ENCODE data around the gene MAP3K7CL. TPM values are rescaled to one million over a fixed set of nuclear protein-coding genes. Genes with fewer than 3 reads are reported as not detected.

MAP3K7CL gene
- polyA plus RNA-seq (2013) = 4.6 TPM

- POLR2A ChIA-PET = no interaction called here
- Histone ChIP-seq H3K27me3 (replicated peaks in 2 of 5; ENCODE audit: control insufficient read depth in 4 of 5, insufficient read depth in 5 of 5, low read length in 4 of 5) (no peaks in the 10 kb centered on the region), H3K4me1 (ENCODE audit: control extremely low read depth in 1 of 4, control insufficient read depth in 4 of 4, insufficient read depth in 4 of 4, low read length in 3 of 4) (no peaks in the 10 kb centered on the region), H3K36me3 (ENCODE audit: control insufficient read depth in 4 of 4, insufficient read depth in 4 of 4, low read length in 3 of 4) (no peaks in the 10 kb centered on the region), H3K9me3 (ENCODE audit: control extremely low read depth in 1 of 5, control insufficient read depth in 4 of 5, insufficient read depth in 2 of 5, low read depth in 1 of 5, low read length in 4 of 5) (peaks cover 0 to 9% (median 0%) of the 10 kb centered on the region in 5 experiments), H3K4me3 (ENCODE audit: control insufficient read depth in 1 of 7, extremely low read depth in 1 of 7, insufficient read depth in 4 of 7, low read depth in 2 of 7, low read length in 6 of 7) (no peak within 1 kb of the TSS), H3K27ac (ENCODE audit: insufficient read depth in 1 of 2, low read depth in 1 of 2, low read length in 2 of 2, poor library complexity in 1 of 2, severe bottlenecking in 2 of 2) (no peak within 1 kb of the TSS)
- CTCF ChIA-PET = interaction anchor here (1.2 kb wide), 1 partner anchor 10 kb away, joined by 3 read pairs; no protein-coding TSS in a partner anchor
- no peak for DNase-seq
- WGBS (ENCODE audit: insufficient coverage) = 97% methylated on average over 5 of the region's 12 CpGs
Observed at GRCh38 chr21:29130270-29130969, at the start of gene MAP3K7CL. TSS of gene MAP3K7CL (plus strand) at chr21:29130644. CDS start at chr21:29133345, 2,701 bp downstream.

DNA sequence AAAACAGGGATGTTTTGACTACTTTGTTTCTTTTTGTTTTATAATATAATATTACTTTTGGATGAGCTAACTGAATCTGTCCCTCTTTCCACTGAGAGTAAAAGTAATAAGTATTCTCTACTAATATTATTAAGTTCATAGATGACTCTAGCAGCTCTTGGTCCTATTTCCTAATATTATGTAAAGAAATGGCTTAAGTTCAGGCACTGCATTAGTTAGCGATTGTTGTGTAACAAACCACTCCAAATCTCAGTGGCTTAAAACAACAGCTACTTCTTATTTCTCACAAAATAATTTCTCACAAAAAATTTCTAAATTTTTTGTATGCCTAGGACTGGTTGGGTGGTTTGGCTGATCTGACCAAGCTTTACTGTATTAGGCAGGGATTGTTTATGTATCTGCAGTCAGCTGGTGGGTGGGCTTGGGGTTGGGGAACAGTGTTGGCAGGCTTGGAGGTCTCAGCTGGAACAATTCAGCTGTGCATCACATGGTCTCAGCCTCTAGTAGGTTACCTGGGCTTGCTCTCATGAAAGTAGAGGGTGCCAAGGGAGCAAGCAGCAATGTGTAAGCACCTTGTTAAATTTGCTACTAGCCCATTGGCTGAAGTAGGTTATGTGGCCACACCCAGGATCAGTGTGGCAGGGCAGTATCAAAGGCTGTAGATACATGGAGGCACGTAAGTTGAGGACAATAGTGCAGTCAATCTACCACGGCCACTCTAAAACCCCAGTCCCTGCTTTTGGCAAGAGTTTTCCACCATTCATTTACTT is 48.2 kb upstream of the MAP3K7CL start:
- Histone ChIP-seq H3K9me3 (ENCODE audit: control extremely low read depth in 1 of 5, control insufficient read depth in 4 of 5, insufficient read depth in 2 of 5, low read depth in 1 of 5, low read length in 4 of 5) (no peaks in the 10 kb centered on the region), H3K4me3 (ENCODE audit: control insufficient read depth in 1 of 7, extremely low read depth in 1 of 7, insufficient read depth in 4 of 7, low read depth in 2 of 7, low read length in 6 of 7) (no peak overlapping the region), H3K27ac (ENCODE audit: insufficient read depth in 1 of 2, low read depth in 1 of 2, low read length in 2 of 2, poor library complexity in 1 of 2, severe bottlenecking in 2 of 2) (no peak overlapping the region), H3K4me1 (ENCODE audit: control extremely low read depth in 1 of 4, control insufficient read depth in 4 of 4, insufficient read depth in 4 of 4, low read length in 3 of 4) (peaks cover 19 to 38% (median 31%) of the 10 kb centered on the region in 4 experiments), H3K27me3 (replicated peaks in 2 of 5; ENCODE audit: control insufficient read depth in 4 of 5, insufficient read depth in 5 of 5, low read length in 4 of 5) (no peaks in the 10 kb centered on the region), H3K36me3 (ENCODE audit: control insufficient read depth in 4 of 4, insufficient read depth in 4 of 4, low read length in 3 of 4) (peaks cover 0 to 4% (median 1%) of the 10 kb centered on the region in 4 experiments)
- no peak for DNase-seq
- 100% methylated on average over 2 of the region's 3 CpGs for WGBS (ENCODE audit: insufficient coverage)
- POLR2A ChIA-PET = interaction anchor here (1.1 kb wide), 1 partner anchor 9 kb away, joined by 3 read pairs; no protein-coding TSS in a partner anchor
- CTCF ChIA-PET = interaction anchor here (0.8 to 1.7 kb wide), 5 partner anchors 11 to 291 kb away, joined by 3 to 6 read pairs (median 4); no protein-coding TSS in a partner anchor

GRCh38 chr21:29083306-29083705 is 47.1 kb upstream of the MAP3K7CL start:
- H3K4me3 ChIP-seq (ENCODE audit: control insufficient read depth in 1 of 7, extremely low read depth in 1 of 7, insufficient read depth in 4 of 7, low read depth in 2 of 7, low read length in 6 of 7) = no peak overlapping the region
- DNase-seq = no peak
- POLR2A ChIA-PET = no interaction called here
- peaks cover 0 to 6% (median 2%) of the 10 kb centered on the region in 4 experiments for H3K36me3 ChIP-seq (ENCODE audit: control insufficient read depth in 4 of 4, insufficient read depth in 4 of 4, low read length in 3 of 4)
- CTCF ChIA-PET = no interaction called here
- peaks cover 14 to 34% (median 28%) of the 10 kb centered on the region in 4 experiments for H3K4me1 ChIP-seq (ENCODE audit: control extremely low read depth in 1 of 4, control insufficient read depth in 4 of 4, insufficient read depth in 4 of 4, low read length in 3 of 4)
- H3K27ac ChIP-seq (ENCODE audit: insufficient read depth in 1 of 2, low read depth in 1 of 2, low read length in 2 of 2, poor library complexity in 1 of 2, severe bottlenecking in 2 of 2) = no peak overlapping the region
- no peaks in the 10 kb centered on the region for H3K9me3 ChIP-seq (ENCODE audit: control extremely low read depth in 1 of 5, control insufficient read depth in 4 of 5, insufficient read depth in 2 of 5, low read depth in 1 of 5, low read length in 4 of 5)
- no peaks in the 10 kb centered on the region for H3K27me3 ChIP-seq (replicated peaks in 2 of 5; ENCODE audit: control insufficient read depth in 4 of 5, insufficient read depth in 5 of 5, low read length in 4 of 5)
- 100% methylated on average over 1 of the region's 3 CpGs for WGBS (ENCODE audit: insufficient coverage)

- WGBS (ENCODE audit: insufficient coverage) = no CpG with 5 or more reads among the region's 2 CpGs
- POLR2A ChIA-PET = no interaction called here
- no peaks in the 10 kb centered on the region for H3K9me3 ChIP-seq (ENCODE audit: control extremely low read depth in 1 of 5, control insufficient read depth in 4 of 5, insufficient read depth in 2 of 5, low read depth in 1 of 5, low read length in 4 of 5)
- H3K36me3 ChIP-seq (ENCODE audit: control insufficient read depth in 4 of 4, insufficient read depth in 4 of 4, low read length in 3 of 4) = peaks cover 0 to 6% (median 2%) of the 10 kb centered on the region in 4 experiments
- H3K27me3 ChIP-seq (replicated peaks in 2 of 5; ENCODE audit: control insufficient read depth in 4 of 5, insufficient read depth in 5 of 5, low read length in 4 of 5) = no peaks in the 10 kb centered on the region
- no peak overlapping the region for H3K4me3 ChIP-seq (ENCODE audit: control insufficient read depth in 1 of 7, extremely low read depth in 1 of 7, insufficient read depth in 4 of 7, low read depth in 2 of 7, low read length in 6 of 7)
- CTCF ChIA-PET = interaction anchor here (1.3 kb wide), 1 partner anchor 7 kb away, joined by 3 read pairs; no protein-coding TSS in a partner anchor
- H3K27ac ChIP-seq (ENCODE audit: insufficient read depth in 1 of 2, low read depth in 1 of 2, low read length in 2 of 2, poor library complexity in 1 of 2, severe bottlenecking in 2 of 2) = no peak overlapping the region
- DNase-seq = no peak
- H3K4me1 ChIP-seq (ENCODE audit: control extremely low read depth in 1 of 4, control insufficient read depth in 4 of 4, insufficient read depth in 4 of 4, low read length in 3 of 4) = peaks cover 5 to 24% (median 19%) of the 10 kb centered on the region in 4 experiments
Observed at GRCh38 chr21:29084372-29084771, 46.1 kb upstream of the MAP3K7CL start.

GRCh38 chr21:29085106-29085752 is 45.2 kb upstream of the MAP3K7CL start:
- H3K9me3 ChIP-seq (ENCODE audit: control extremely low read depth in 1 of 5, control insufficient read depth in 4 of 5, insufficient read depth in 2 of 5, low read depth in 1 of 5, low read length in 4 of 5) = no peaks in the 10 kb centered on the region
- H3K4me1 ChIP-seq (ENCODE audit: control extremely low read depth in 1 of 4, control insufficient read depth in 4 of 4, insufficient read depth in 4 of 4, low read length in 3 of 4) = peaks cover 1 to 16% (median 13%) of the 10 kb centered on the region in 4 experiments
- 100% methylated on average over 4 of the region's 8 CpGs for WGBS (ENCODE audit: insufficient coverage)
- ChIA-PET POLR2A (no interaction called here), CTCF (interaction anchor here (0.8 to 11.9 kb wide), 3 partner anchors 8 to 286 kb away, joined by 3 to 104 read pairs (median 3); no protein-coding TSS in a partner anchor)
- H3K4me3 ChIP-seq (ENCODE audit: control insufficient read depth in 1 of 7, extremely low read depth in 1 of 7, insufficient read depth in 4 of 7, low read depth in 2 of 7, low read length in 6 of 7) = no peak overlapping the region
- H3K27ac ChIP-seq (ENCODE audit: insufficient read depth in 1 of 2, low read depth in 1 of 2, low read length in 2 of 2, poor library complexity in 1 of 2, severe bottlenecking in 2 of 2) = no peak overlapping the region
- peaks cover 0 to 6% (median 2%) of the 10 kb centered on the region in 4 experiments for H3K36me3 ChIP-seq (ENCODE audit: control insufficient read depth in 4 of 4, insufficient read depth in 4 of 4, low read length in 3 of 4)
- no peak for DNase-seq
- H3K27me3 ChIP-seq (replicated peaks in 2 of 5; ENCODE audit: control insufficient read depth in 4 of 5, insufficient read depth in 5 of 5, low read length in 4 of 5) = no peaks in the 10 kb centered on the region

- Histone ChIP-seq H3K4me1 (ENCODE audit: control extremely low read depth in 1 of 4, control insufficient read depth in 4 of 4, insufficient read depth in 4 of 4, low read length in 3 of 4) (peaks cover 0 to 7% (median 0%) of the 10 kb centered on the region in 4 experiments), H3K27me3 (replicated peaks in 2 of 5; ENCODE audit: control insufficient read depth in 4 of 5, insufficient read depth in 5 of 5, low read length in 4 of 5) (no peaks in the 10 kb centered on the region), H3K9me3 (ENCODE audit: control extremely low read depth in 1 of 5, control insufficient read depth in 4 of 5, insufficient read depth in 2 of 5, low read depth in 1 of 5, low read length in 4 of 5) (no peaks in the 10 kb centered on the region), H3K4me3 (ENCODE audit: control insufficient read depth in 1 of 7, extremely low read depth in 1 of 7, insufficient read depth in 4 of 7, low read depth in 2 of 7, low read length in 6 of 7) (no peak overlapping the region), H3K36me3 (ENCODE audit: control insufficient read depth in 4 of 4, insufficient read depth in 4 of 4, low read length in 3 of 4) (peaks cover 0 to 9% (median 5%) of the 10 kb centered on the region in 4 experiments), H3K27ac (ENCODE audit: insufficient read depth in 1 of 2, low read depth in 1 of 2, low read length in 2 of 2, poor library complexity in 1 of 2, severe bottlenecking in 2 of 2) (no peak overlapping the region)
- DNase-seq = no peak
- no CpG with 5 or more reads among the region's 1 CpG for WGBS (ENCODE audit: insufficient coverage)
- POLR2A ChIA-PET = no interaction called here
- CTCF ChIA-PET = interaction anchor here (0.6 to 11.9 kb wide), 8 partner anchors 14 to 285 kb away, joined by 3 to 104 read pairs (median 6); no protein-coding TSS in a partner anchor
Observed at GRCh38 chr21:29091033-29091432, 39.4 kb upstream of the MAP3K7CL start.
